ENCODE results near the gene PLEKHG4. TPM values are rescaled to one million over a fixed set of nuclear protein-coding genes. Genes with fewer than 3 reads are reported as not detected.

Gene PLEKHG4
- total RNA-seq, 1 donor from 2014 or later, result 7.8 TPM

GRCh38 chr16:67286441-67287235 lies 7.3 kb downstream of the PLEKHG4 start:
- no peaks in the 10 kb centered on the region for H3K36me3 Mint-ChIP-seq (ENCODE audit: low read depth)
- intact Hi-C loops (cut with micrococcal nuclease), result no loop called here
- POLR2A ChIA-PET, result interaction anchor here (0.6 kb wide), 1 partner anchor 95 kb away, joined by 11 read pairs; no protein-coding TSS in a partner anchor

GRCh38 chr16:67287960-67288359 lies 8.6 kb downstream of the PLEKHG4 start:
- intact Hi-C loops (cut with micrococcal nuclease), result no loop called here
- POLR2A ChIA-PET, result interaction anchor here (0.6 kb wide), 1 partner anchor 28 kb away, joined by 6 read pairs; no protein-coding TSS in a partner anchor
- Mint-ChIP-seq H3K27ac (no peak overlapping the region), H3K4me3 (no peak overlapping the region), H3K9me3 (no peaks in the 10 kb centered on the region), H3K36me3 (ENCODE audit: low read depth) (no peaks in the 10 kb centered on the region), H3K4me1 (no peaks in the 10 kb centered on the region), H3K27me3 (no peaks in the 10 kb centered on the region)
- no peak for DNase-seq
- no peak for ATAC-seq (ENCODE audit: low read depth)
- TF ChIP-seq CTCF (IDR thresholded peaks at IDR 0.05), result no peak
- CTCF ChIA-PET, result interaction anchor here (1.4 kb wide), 1 partner anchor 12 kb away, joined by 3 read pairs; no protein-coding TSS in a partner anchor

More at GRCh38 chr16:67286441-67287235, 7.3 kb downstream of the PLEKHG4 start:
- CTCF ChIA-PET, result interaction anchor here (1.4 kb wide), 1 partner anchor 14 kb away, joined by 3 read pairs; no protein-coding TSS in a partner anchor
- Mint-ChIP-seq H3K27me3 (no peaks in the 10 kb centered on the region), H3K4me1 (no peaks in the 10 kb centered on the region), H3K9me3 (no peaks in the 10 kb centered on the region), H3K27ac (no peak overlapping the region), H3K4me3 (no peak overlapping the region)
- no peak for TF ChIP-seq CTCF (IDR thresholded peaks at IDR 0.05)
- DNase-seq (no peak), ATAC-seq (ENCODE audit: low read depth) (no peak)

GRCh38 chr16:67291461-67291860 lies 12.1 kb downstream of the PLEKHG4 start:
- H3K4me3 Mint-ChIP-seq, result no peak overlapping the region
- no peak for DNase-seq
- intact Hi-C loops (cut with micrococcal nuclease), result no loop called here
- no peaks in the 10 kb centered on the region for H3K36me3 Mint-ChIP-seq (ENCODE audit: low read depth)
- ATAC-seq (ENCODE audit: low read depth), result no peak
- ChIA-PET CTCF (no interaction called here), POLR2A (no interaction called here)
- H3K9me3 Mint-ChIP-seq, result no peaks in the 10 kb centered on the region
- no peak overlapping the region for H3K27ac Mint-ChIP-seq
- H3K4me1 Mint-ChIP-seq, result no peaks in the 10 kb centered on the region
- peaks cover under 1% of the 10 kb centered on the region for H3K27me3 Mint-ChIP-seq
- TF ChIP-seq CTCF (IDR thresholded peaks at IDR 0.05), result no peak

- Mint-ChIP-seq H3K27me3 (peaks cover 4% of the 10 kb centered on the region), H3K36me3 (ENCODE audit: low read depth) (no peaks in the 10 kb centered on the region), H3K4me1 (no peaks in the 10 kb centered on the region), H3K4me3 (no peak overlapping the region), H3K27ac (no peak overlapping the region), H3K9me3 (no peaks in the 10 kb centered on the region)
- DNase-seq (no peak), ATAC-seq (ENCODE audit: low read depth) (no peak)
- intact Hi-C loops (cut with micrococcal nuclease), result no loop called here
- no peak for TF ChIP-seq CTCF (IDR thresholded peaks at IDR 0.05)
- CTCF ChIA-PET, result no interaction called here
- POLR2A ChIA-PET, result no interaction called here
These were observed 14.9 kb downstream of the PLEKHG4 start for GRCh38 chr16:67294171-67294757.

GRCh38 chr16:67294938-67295361 lies 15.6 kb downstream of the PLEKHG4 start:
- POLR2A ChIA-PET, result no interaction called here
- Mint-ChIP-seq H3K4me3 (no peak overlapping the region), H3K27me3 (peaks cover 4% of the 10 kb centered on the region), H3K9me3 (no peaks in the 10 kb centered on the region), H3K36me3 (ENCODE audit: low read depth) (no peaks in the 10 kb centered on the region), H3K27ac (no peak overlapping the region), H3K4me1 (no peaks in the 10 kb centered on the region)
- no peak for DNase-seq
- no peak for TF ChIP-seq CTCF (IDR thresholded peaks at IDR 0.05)
- intact Hi-C loops (cut with micrococcal nuclease), result no loop called here
- no peak for ATAC-seq (ENCODE audit: low read depth)
- CTCF ChIA-PET, result no interaction called here

Data from activated B cell treated with CpG ODN at 0.5 μM for 24 hours (primary cell).